Measurements from ENCODE around the gene VPS4B. TPM values are rescaled to one million over a fixed set of nuclear protein-coding genes. Genes with fewer than 3 reads are reported as not detected.
"Not testable (repeated sequence)": the region's sequence is repeated elsewhere in the genome, so short reads cannot be mapped to it uniquely, and the experiment has no call there.

Gene VPS4B
- total RNA-seq, 1 experiment from 2014 or later: 48.3 TPM

- DNase-seq (ENCODE audit: low read depth): peak; percentile 99
Observed at GRCh38 chr18:63367053-63367953, 55.0 kb downstream of the VPS4B start, which contains the start of gene KDSR. KDSR (minus strand) TSS chr18:63367206; CDS start chr18:63367118, 88 bp downstream.

- peak; percentile 87 for DNase-seq (ENCODE audit: low read depth)
Observed at GRCh38 chr18:63366213-63367052, 55.8 kb downstream of the VPS4B start.

DNA sequence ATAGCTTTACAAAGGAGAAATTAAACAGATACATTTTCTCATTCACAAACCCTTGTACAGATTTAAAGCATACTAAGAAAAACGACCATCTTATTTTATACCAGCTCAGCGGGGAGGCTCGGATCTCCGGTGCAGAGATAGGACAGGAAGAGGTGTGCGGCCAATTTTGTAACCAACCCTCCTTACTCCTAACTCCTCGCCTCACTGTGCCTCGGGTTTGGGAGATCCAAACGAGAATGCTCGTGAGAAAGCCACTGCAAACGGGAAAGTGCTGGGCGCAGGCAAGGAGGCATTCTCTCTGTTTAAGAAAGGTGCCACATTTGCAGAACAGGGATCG lies 56.4 kb downstream of the VPS4B start:
- DNase-seq (ENCODE audit: low read depth): no peak

DNA sequence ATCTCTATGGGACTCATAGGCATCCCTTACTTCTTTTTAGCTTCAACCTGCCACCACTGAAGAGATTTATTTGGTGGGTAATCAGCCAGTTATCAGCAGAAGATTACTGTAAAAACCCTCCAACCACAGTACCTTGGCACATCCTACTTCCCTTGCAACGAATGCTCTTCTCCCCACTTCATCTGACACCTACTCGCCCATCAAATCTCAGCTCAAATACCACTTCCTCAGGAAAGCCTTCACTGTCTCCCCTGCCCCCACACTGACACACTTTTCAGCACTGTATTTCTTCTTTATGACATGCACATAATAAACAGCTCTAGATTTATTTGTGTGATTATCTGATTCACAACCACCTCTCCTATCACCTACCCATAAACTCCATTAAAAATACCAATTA lies 58.3 kb downstream of the VPS4B start:
- no peak for DNase-seq (ENCODE audit: low read depth)

GRCh38 chr18:63363420-63363819 lies 58.9 kb downstream of the VPS4B start:
- DNase-seq (ENCODE audit: low read depth): not testable (repeated sequence)

DNA sequence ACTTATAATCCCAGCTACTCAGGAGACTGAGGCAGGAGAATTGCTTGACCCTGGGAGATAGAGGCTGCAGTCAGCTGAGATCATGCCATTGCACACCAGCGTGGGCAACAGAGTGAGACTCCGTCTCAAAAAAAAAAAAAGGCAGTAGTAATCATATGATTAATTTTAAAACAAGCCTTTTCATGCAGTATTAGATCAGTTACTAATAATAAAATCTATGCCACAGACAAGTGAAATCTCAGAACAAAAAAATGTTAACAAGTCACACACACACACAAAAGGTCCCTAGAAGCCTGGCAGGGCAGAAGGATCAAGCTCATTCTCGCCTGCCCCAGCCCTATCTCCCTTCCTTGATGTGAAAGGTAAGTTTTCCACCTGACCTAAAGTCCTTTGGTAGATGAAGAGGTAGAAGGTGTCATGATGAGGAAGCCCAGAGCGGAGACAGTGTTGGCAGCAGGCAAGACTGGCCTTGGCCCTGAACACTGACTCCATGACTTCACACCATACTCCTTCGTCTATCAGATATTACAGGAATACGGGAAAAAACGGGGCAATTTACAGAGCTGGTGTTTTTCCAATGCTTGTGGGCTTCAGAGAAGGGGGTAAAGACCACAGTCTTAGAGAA lies 65.9 kb downstream of the VPS4B start:
- DNase-seq (ENCODE audit: low read depth): no peak

- DNase-seq (ENCODE audit: low read depth): no peak
Observed at GRCh38 chr18:63350230-63350629, 72.0 kb downstream of the VPS4B start.

GRCh38 chr18:63348508-63349136 lies 73.7 kb downstream of the VPS4B start:
- no peak for DNase-seq (ENCODE audit: low read depth)

GRCh38 chr18:63346480-63347183 lies 75.6 kb downstream of the VPS4B start:
- no peak for DNase-seq (ENCODE audit: low read depth)

- DNase-seq (ENCODE audit: low read depth): no peak
Observed at GRCh38 chr18:63346031-63346430, 76.2 kb downstream of the VPS4B start.

DNA sequence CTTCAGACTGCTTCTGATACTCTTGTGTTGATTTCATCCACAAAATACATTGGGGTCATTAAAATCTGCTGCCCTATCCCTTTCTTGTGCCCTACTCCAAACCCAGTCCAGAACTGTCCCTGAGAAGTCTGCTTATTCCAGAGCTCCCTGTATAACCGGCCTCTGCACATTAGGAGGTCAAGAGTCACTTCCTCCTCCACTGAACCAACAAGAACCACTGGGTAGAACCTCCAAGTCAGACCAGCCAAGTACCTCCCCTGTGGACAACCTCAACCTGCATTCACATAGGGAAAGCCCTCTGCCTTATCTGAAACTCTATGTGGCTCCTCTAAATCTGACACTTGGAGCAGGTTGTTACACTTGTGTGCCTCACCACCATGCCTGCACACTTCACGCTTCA lies 77.4 kb downstream of the VPS4B start:
- no peak for DNase-seq (ENCODE audit: low read depth)

DNA sequence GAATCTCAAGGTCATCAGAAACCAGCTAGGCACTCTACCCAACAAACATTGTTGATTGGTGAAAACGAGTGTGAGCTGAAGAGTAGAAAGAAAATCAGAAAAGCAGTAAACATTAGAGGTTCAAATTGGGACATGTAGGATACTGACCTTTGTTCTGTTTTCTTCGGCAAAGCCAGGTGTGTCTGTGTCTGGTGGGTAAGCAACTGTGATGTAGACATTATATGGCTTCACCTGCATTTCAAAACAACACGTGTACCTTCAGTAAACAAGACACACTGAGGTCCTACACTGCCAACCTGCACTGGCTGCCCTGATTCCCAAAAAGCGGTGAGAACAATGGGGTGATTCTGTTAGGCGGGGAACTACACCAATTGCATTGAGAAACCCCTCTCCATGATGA lies 78.0 kb downstream of the VPS4B start:
- DNase-seq (ENCODE audit: low read depth): no peak

DNA sequence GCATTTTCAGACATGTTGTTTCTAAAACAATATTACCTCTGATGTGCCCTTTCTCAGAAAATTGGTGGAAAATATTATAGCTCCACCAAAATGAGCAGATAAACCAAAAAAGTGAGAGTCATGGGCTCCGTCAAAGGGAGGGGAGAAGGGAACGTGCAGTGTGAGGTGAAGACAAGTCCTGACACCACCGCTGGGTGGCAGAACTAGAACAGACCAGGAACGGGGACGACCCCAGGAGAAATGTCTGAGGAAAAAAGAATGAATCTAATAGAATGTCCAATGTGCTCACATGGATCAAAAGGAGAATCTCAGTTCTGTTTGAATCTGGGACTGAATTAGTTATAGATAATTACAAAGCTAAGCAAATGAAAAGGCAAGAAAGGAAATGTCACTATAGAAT lies 80.1 kb downstream of the VPS4B start:
- DNase-seq (ENCODE audit: low read depth): no peak

DNA sequence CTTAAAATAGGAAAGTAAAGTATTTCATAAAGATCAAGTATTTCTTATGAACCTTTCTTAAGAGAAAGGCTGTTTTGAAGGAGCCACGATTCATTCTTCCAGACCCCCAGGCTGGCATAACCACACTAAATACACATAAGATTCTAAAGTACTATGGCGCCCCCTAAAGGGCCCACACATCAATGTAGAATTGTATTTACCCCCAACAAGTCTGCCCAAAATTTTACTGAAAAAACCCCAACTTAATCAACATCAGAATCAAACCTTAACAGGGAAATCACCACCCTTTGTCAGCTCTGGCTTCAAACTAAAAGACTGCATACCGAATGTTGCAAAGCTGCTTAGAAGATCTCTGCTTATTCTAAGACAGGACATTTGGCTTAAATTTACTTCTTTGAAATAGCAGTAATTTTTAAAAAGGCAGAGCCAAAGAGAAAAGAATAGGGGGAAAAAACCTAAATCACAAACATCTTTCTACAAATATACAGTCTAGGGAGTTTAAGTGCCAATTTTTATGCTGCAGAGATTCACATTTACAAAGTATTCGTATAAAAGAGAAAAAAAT lies 82.3 kb downstream of the VPS4B start:
- peak; percentile 34 for DNase-seq (ENCODE audit: low read depth)

Other genes with a start within 250 kb of the VPS4B start
- 0.07 TPM in 1 of 2 replicates, not detected in the other for gene BCL2, start 102.7 kb downstream of the VPS4B start, total RNA-seq (2014; rRNA removed; shearing (Covaris generic))
- gene KDSR, start 55.3 kb downstream of the VPS4B start, total RNA-seq (2014; rRNA removed; shearing (Covaris generic)): 42.7 and 57.8 TPM in 2 replicates
- not detected in 2 replicates for gene SERPINB5, start 54.5 kb upstream of the VPS4B start, total RNA-seq (2014; rRNA removed; shearing (Covaris generic))
- not detected in 2 replicates for gene SERPINB12, start 119.9 kb upstream of the VPS4B start, total RNA-seq (2014; rRNA removed; shearing (Covaris generic))
- not detected in 2 replicates for gene SERPINB13, start 164.9 kb upstream of the VPS4B start, total RNA-seq (2014; rRNA removed; shearing (Covaris generic))
- gene SERPINB4, start 221.8 kb upstream of the VPS4B start, total RNA-seq (2014; rRNA removed; shearing (Covaris generic)): 0.05 TPM in 1 of 2 replicates, not detected in the other
- not detected in 2 replicates for gene SERPINB3, start 239.4 kb upstream of the VPS4B start, total RNA-seq (2014; rRNA removed; shearing (Covaris generic))

All from M059J (cell line).